ENCODE results near the gene SEC24D.

SEC24D gene

GRCh38 chr4:118839221-118839927 is 3.4 kb upstream of the SEC24D start:
- no peak for DNase-seq

- DNase-seq, result no peak
These were observed 1.2 kb upstream of the SEC24D start for GRCh38 chr4:118837121-118837507.

GRCh38 chr4:118836301-118837120 is 585 bp upstream of the SEC24D start:
- peak; percentile 23 to 27 for DNase-seq

- DNase-seq, result peak in 1 of 2 experiments; percentile 23
These were observed 861 bp downstream of the SEC24D start for GRCh38 chr4:118834960-118835569.

GRCh38 chr4:118834070-118834469 is 1.9 kb downstream of the SEC24D start:
- no peak for DNase-seq

GRCh38 chr4:118833192-118833820 is 2.6 kb downstream of the SEC24D start:
- DNase-seq, result no peak

GRCh38 chr4:118829107-118829506 is 6.8 kb downstream of the SEC24D start:
- DNase-seq, result no peak

GRCh38 chr4:118826723-118827444 is 9.0 kb downstream of the SEC24D start:
- no peak for DNase-seq

- DNase-seq, result no peak
These were observed 10.1 kb downstream of the SEC24D start for GRCh38 chr4:118825799-118826198.

- DNase-seq, result no peak
These were observed 11.8 kb downstream of the SEC24D start for GRCh38 chr4:118824141-118824540.

GRCh38 chr4:118823471-118823870 is 12.5 kb downstream of the SEC24D start:
- DNase-seq, result no peak

GRCh38 chr4:118821590-118822293 is 14.2 kb downstream of the SEC24D start:
- no peak for DNase-seq

- DNase-seq, result no peak
These were observed 18.6 kb downstream of the SEC24D start for GRCh38 chr4:118817178-118817930.

- no peak for DNase-seq
These were observed 19.3 kb downstream of the SEC24D start for GRCh38 chr4:118816538-118817177.

- DNase-seq, result no peak
These were observed 21.0 kb downstream of the SEC24D start for GRCh38 chr4:118814891-118815290.

GRCh38 chr4:118814058-118814457 is 21.9 kb downstream of the SEC24D start:
- no peak for DNase-seq

GRCh38 chr4:118813561-118813960 is 22.4 kb downstream of the SEC24D start:
- no peak for DNase-seq

- no peak for DNase-seq
These were observed 24.1 kb downstream of the SEC24D start for GRCh38 chr4:118811832-118812231.

GRCh38 chr4:118810991-118811764 is 24.7 kb downstream of the SEC24D start:
- DNase-seq, result no peak

- DNase-seq, result no peak
These were observed 28.3 kb downstream of the SEC24D start for GRCh38 chr4:118807659-118808058.

Measured in NCI-H1930 (cell line).